Breast epithelium (tissue), 4 donors: ENCODE measurements around the gene FAT1. TPM values are rescaled to one million over a fixed set of nuclear protein-coding genes. Genes with fewer than 3 reads are reported as not detected.

ENCODE experiments used
- DNase-seq, 2 donors: peaks; one replicate each; pipeline ENCODE4 v3.0.0-alpha.2; 2019; ENCODE audit warnings: low spot score in 2 of 2
- H3K27ac ChIP-seq, 2 donors: fragments of 200-600 bp; sonication (generic) in 1 of 2; one replicate each; pipeline ENCODE4 v1.5.1; 2016 to 2019; ENCODE audit warnings: mild to moderate bottlenecking in 1 of 2
- H3K27me3 ChIP-seq, 2 donors: fragments of 200-600 bp; sonication (generic) in 1 of 2; one replicate each; pipeline versions ENCODE4 v1.5.1 to v1.6.0; 2017 to 2019; ENCODE audit warnings: control low read depth in 1 of 2, mild to moderate bottlenecking in 1 of 2
- H3K36me3 ChIP-seq: fragments of 200-600 bp; one replicate; pipeline ENCODE4 v1.5.1; 2019
- H3K4me1 ChIP-seq, 2 donors: fragments of 200-600 bp; sonication (generic); one replicate each; pipeline ENCODE4 v1.5.1; 2016 to 2019; ENCODE audit warnings: control low read depth in 1 of 2
- H3K4me3 ChIP-seq, 3 donors: fragments of 200-600 bp; sonication (generic); 1 replicate in 2 of 3; 2 replicates in 1 of 3; pipeline ENCODE4 v1.5.1; 2016 to 2019; ENCODE audit warnings: mild to moderate bottlenecking in 3 of 3, moderate library complexity in 2 of 3
- H3K9me3 ChIP-seq, 2 donors: fragments of 200-600 bp; sonication (generic) in 1 of 2; one replicate each; pipeline ENCODE4 v1.5.1; 2016 to 2019; ENCODE audit warnings: control low read depth in 1 of 2
- CTCF ChIP-seq, 3 donors: fragments of 450-650 bp; IDR thresholded peaks; one replicate each; pipeline ENCODE4 v1.5.1; 2016 to 2017; ENCODE audit warnings: antibody characterized with exemption in 3 of 3, mild to moderate bottlenecking in 3 of 3, moderate library complexity in 3 of 3
- POLR2A ChIP-seq: fragments of 450-650 bp; IDR thresholded peaks from one replicate; pipeline ENCODE4 v1.6.1; 2016; ENCODE audit warnings: antibody characterized with exemption, mild to moderate bottlenecking, moderate library complexity
- POLR2AphosphoS5 ChIP-seq, 3 donors: sonication (generic); formaldehyde crosslinking; IDR thresholded peaks; one replicate each; pipeline ENCODE4 v1.6.1; 2017; ENCODE audit warnings: antibody characterized with exemption in 3 of 3
- intact Hi-C: fragments of 100-400 bp; cut with DNase I; formaldehyde crosslinking; loops from one replicate; pipeline ENCODE4 v1.15.1; 2023; ENCODE audit warnings: low total_unique reads
- total RNA-seq, 3 donors: library from RNA; depleted of rRNA; stranded (reverse); fragments of >200 nt; gene quantifications; one replicate each; pipeline ENCODE4 v1.1.0, GENCODE V29; 2016

Gene FAT1
- total RNA-seq, 3 donors from 2014 or later = 54.2 to 125 (median 87.2) TPM

DNA sequence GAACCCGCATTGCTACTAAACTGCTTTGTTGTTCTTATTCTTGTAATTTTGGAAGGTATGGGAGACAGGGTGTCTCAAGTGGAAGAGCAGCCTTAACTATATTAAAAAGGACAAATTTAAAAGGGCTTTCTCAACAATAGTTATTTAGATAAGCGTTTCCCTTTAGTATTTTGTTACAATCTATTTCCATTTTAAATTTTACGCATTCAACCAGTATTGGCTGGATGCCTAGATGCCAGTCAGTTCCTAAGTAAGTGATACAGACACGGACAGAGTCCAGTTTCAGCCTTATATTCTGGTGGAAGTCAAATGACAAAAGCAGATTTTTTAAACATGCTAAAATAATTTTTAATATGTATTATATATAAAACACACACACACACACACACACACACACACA is 28.3 kb downstream of the FAT1 start:
- intact Hi-C loops = no loop called here
- DNase-seq = no peak
- TF ChIP-seq POLR2A (no peak), CTCF (IDR thresholded peaks at IDR 0.05) (no peak), POLR2AphosphoS5 (IDR thresholded peaks at IDR 0.05) (no peak)
- Histone ChIP-seq H3K4me3 (no peak overlapping the region), H3K27me3 (no peaks in the 10 kb centered on the region), H3K4me1 (peaks cover 0 to 4% of the 10 kb centered on the region in 2 donors), H3K36me3 (no peaks in the 10 kb centered on the region), H3K27ac (no peak overlapping the region), H3K9me3 (no peaks in the 10 kb centered on the region)

DNA sequence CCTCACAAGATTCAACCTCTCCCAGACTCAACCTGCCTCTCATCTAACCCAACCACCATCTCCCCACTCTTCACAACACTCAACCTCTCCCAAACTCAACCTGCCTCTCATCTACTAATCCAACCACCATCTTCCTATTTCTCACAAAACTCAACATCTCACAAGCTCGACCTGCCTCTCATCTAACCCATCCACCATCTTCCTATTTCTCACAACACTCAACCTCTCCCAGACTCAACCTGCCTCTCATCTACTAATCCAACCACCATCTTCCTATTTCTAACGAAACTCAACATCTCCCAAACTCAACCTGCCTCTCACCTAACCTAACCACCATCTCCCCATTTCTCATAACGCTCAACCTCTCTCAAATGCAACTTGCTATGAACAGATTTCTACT is 29.8 kb downstream of the FAT1 start:
- Histone ChIP-seq H3K9me3 (no peaks in the 10 kb centered on the region), H3K36me3 (no peaks in the 10 kb centered on the region), H3K4me1 (peaks cover 0 to 4% of the 10 kb centered on the region in 2 donors), H3K27me3 (no peaks in the 10 kb centered on the region), H3K27ac (peak overlapping the region; percentile 70 to 75), H3K4me3 (no peak overlapping the region)
- intact Hi-C loops = no loop called here
- no peak for TF ChIP-seq POLR2A
- no peak for TF ChIP-seq CTCF (IDR thresholded peaks at IDR 0.05)
- no peak for DNase-seq

DNA sequence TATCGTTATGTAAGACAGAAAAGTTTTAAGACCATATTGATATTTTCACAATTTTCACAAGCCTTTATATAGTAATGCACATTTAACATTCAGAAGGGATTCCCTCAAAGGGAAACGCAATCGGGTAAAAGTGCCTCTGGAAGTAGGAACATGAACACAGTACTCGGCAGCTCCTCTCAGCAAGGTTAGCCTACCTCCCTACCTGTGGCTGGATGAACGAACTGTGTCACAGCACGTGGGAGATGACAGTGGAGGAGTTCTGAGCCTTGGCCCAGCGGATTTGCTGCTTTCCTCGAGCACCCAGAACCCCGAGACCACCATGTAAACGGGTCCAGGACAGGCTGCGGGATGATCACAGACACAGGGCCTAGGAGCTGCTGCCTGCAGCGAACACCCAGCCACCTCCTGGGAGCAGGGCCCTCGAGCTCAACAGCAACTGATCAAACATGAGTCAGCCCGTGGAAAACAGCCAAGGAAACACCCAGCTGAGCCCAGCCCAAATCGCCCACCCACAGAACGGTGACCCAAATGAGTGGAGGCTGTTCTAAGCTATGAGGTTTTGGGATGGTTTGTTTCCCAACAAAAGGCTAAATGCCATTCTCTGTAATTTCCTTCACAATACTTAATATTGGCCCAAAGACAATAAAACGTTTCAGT is 30.4 kb downstream of the FAT1 start:
- no peaks in the 10 kb centered on the region for H3K9me3 ChIP-seq
- H3K36me3 ChIP-seq = no peaks in the 10 kb centered on the region
- H3K27me3 ChIP-seq = no peaks in the 10 kb centered on the region
- no peak for TF ChIP-seq POLR2A
- no peak for TF ChIP-seq CTCF (IDR thresholded peaks at IDR 0.05)
- TF ChIP-seq POLR2AphosphoS5 (IDR thresholded peaks at IDR 0.05) = no peak
- H3K4me3 ChIP-seq = no peak overlapping the region
- H3K27ac ChIP-seq = peak overlapping the region; percentile 70 to 75
- peak in 1 of 2 donors; percentile 78 for DNase-seq
- H3K4me1 ChIP-seq = peaks cover 0 to 4% of the 10 kb centered on the region in 2 donors
- intact Hi-C loops = no loop called here

GRCh38 chr4:186691396-186691795 is 32.3 kb downstream of the FAT1 start:
- H3K4me1 ChIP-seq = peaks cover 0 to 4% of the 10 kb centered on the region in 2 donors
- no peak overlapping the region for H3K27ac ChIP-seq
- no peak for DNase-seq
- no peaks in the 10 kb centered on the region for H3K9me3 ChIP-seq
- intact Hi-C loops = no loop called here
- no peak overlapping the region for H3K4me3 ChIP-seq
- no peak for TF ChIP-seq CTCF (IDR thresholded peaks at IDR 0.05)
- no peak for TF ChIP-seq POLR2A
- TF ChIP-seq POLR2AphosphoS5 (IDR thresholded peaks at IDR 0.05) = no peak
- no peaks in the 10 kb centered on the region for H3K36me3 ChIP-seq
- no peaks in the 10 kb centered on the region for H3K27me3 ChIP-seq

DNA sequence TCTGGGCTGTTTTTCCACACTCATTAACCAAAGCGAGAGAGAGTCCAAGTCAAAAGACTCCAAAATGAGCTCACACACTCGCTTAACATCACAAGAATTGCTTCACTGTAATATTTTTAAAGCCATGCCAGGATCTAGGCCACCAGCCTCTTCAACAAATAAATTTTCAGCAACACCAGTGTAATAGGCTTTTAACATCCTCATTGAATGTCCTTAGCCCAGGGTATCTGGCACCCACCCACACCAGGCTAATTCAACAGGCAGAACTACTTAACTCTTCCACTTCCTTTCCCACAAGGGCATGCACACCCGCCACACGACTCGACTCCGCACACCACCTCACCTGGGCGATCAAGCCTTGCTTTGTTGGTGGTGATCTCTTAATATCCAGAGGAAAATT is 34.2 kb downstream of the FAT1 start:
- TF ChIP-seq CTCF (IDR thresholded peaks at IDR 0.05) = no peak
- TF ChIP-seq POLR2AphosphoS5 (IDR thresholded peaks at IDR 0.05) = no peak
- TF ChIP-seq POLR2A = no peak
- no peak for DNase-seq
- Histone ChIP-seq H3K27ac (peak overlapping the region in 1 of 2 donors; percentile 25), H3K4me1 (peaks cover 0 to 15% of the 10 kb centered on the region in 2 donors), H3K9me3 (no peaks in the 10 kb centered on the region), H3K27me3 (no peaks in the 10 kb centered on the region), H3K4me3 (no peak overlapping the region), H3K36me3 (no peaks in the 10 kb centered on the region)
- intact Hi-C loops = no loop called here
